DMS153 treated with DMSO at 0.1 percent for 48 hours (cell line): ENCODE measurements around the gene FGF2.
"Not testable (repeated sequence)": the region's sequence is repeated elsewhere in the genome, so short reads cannot be mapped to it uniquely, and the experiment has no call there.

Source experiments
- DNase-seq: peaks from one replicate; lab custom pipeline; 2025; ENCODE audit not compliant: unreplicated experiment; lab: John Stamatoyannopoulos, UW

FGF2 gene

GRCh38 chr4:122812823-122813222 lies 13.8 kb upstream of the FGF2 start:
- not testable (repeated sequence) for DNase-seq

- DNase-seq, result no peak
These were observed 12.2 kb upstream of the FGF2 start for GRCh38 chr4:122814426-122814825.

- DNase-seq, result no peak
These were observed 11.4 kb upstream of the FGF2 start for GRCh38 chr4:122815248-122815647.

GRCh38 chr4:122816476-122816875 lies 10.2 kb upstream of the FGF2 start:
- DNase-seq, result no peak

GRCh38 chr4:122819708-122820449 lies 6.8 kb upstream of the FGF2 start:
- no peak for DNase-seq

GRCh38 chr4:122821092-122821491 lies 5.5 kb upstream of the FGF2 start:
- no peak for DNase-seq

- no peak for DNase-seq
These were observed 4.2 kb upstream of the FGF2 start for GRCh38 chr4:122822466-122822865.

- no peak for DNase-seq
These were observed 3.2 kb upstream of the FGF2 start for GRCh38 chr4:122823476-122823875.

- DNase-seq, result no peak
These were observed 2.0 kb upstream of the FGF2 start for GRCh38 chr4:122824616-122825015.

GRCh38 chr4:122826079-122826527 lies 528 bp upstream of the FGF2 start:
- DNase-seq, result no peak

- no peak for DNase-seq
These were observed 737 bp downstream of the FGF2 start for GRCh38 chr4:122827258-122827878.

GRCh38 chr4:122827879-122828601 lies 1.4 kb downstream of the FGF2 start:
- no peak for DNase-seq

- DNase-seq, result no peak
These were observed 3.9 kb downstream of the FGF2 start for GRCh38 chr4:122830426-122831095.

GRCh38 chr4:122831515-122832196 lies 5.0 kb downstream of the FGF2 start:
- DNase-seq, result no peak

- no peak for DNase-seq
These were observed 6.1 kb downstream of the FGF2 start for GRCh38 chr4:122832732-122833131.

GRCh38 chr4:122833999-122834398 lies 7.4 kb downstream of the FGF2 start:
- no peak for DNase-seq

- no peak for DNase-seq
These were observed 10.3 kb downstream of the FGF2 start for GRCh38 chr4:122836941-122837340.

- DNase-seq, result no peak
These were observed 11.4 kb downstream of the FGF2 start for GRCh38 chr4:122838034-122838433.

GRCh38 chr4:122842392-122842791 lies 15.8 kb downstream of the FGF2 start:
- DNase-seq, result no peak

GRCh38 chr4:122842984-122843531 lies 16.4 kb downstream of the FGF2 start:
- DNase-seq, result no peak

- DNase-seq, result not testable (repeated sequence)
These were observed 17.8 kb downstream of the FGF2 start for GRCh38 chr4:122844391-122844790.
